Activated T-cell treated with anti-CD3 and anti-CD28 coated beads for 24 hours (primary cell): ENCODE data around the gene NUDT22.

Experiments used
- DNase-seq: peaks from one replicate; pipeline ENCODE4 v3.0.0-alpha.2; 2020; ENCODE audit warnings: low read depth

NUDT22 gene, protein sequence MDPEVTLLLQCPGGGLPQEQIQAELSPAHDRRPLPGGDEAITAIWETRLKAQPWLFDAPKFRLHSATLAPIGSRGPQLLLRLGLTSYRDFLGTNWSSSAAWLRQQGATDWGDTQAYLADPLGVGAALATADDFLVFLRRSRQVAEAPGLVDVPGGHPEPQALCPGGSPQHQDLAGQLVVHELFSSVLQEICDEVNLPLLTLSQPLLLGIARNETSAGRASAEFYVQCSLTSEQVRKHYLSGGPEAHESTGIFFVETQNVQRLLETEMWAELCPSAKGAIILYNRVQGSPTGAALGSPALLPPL

DNA sequence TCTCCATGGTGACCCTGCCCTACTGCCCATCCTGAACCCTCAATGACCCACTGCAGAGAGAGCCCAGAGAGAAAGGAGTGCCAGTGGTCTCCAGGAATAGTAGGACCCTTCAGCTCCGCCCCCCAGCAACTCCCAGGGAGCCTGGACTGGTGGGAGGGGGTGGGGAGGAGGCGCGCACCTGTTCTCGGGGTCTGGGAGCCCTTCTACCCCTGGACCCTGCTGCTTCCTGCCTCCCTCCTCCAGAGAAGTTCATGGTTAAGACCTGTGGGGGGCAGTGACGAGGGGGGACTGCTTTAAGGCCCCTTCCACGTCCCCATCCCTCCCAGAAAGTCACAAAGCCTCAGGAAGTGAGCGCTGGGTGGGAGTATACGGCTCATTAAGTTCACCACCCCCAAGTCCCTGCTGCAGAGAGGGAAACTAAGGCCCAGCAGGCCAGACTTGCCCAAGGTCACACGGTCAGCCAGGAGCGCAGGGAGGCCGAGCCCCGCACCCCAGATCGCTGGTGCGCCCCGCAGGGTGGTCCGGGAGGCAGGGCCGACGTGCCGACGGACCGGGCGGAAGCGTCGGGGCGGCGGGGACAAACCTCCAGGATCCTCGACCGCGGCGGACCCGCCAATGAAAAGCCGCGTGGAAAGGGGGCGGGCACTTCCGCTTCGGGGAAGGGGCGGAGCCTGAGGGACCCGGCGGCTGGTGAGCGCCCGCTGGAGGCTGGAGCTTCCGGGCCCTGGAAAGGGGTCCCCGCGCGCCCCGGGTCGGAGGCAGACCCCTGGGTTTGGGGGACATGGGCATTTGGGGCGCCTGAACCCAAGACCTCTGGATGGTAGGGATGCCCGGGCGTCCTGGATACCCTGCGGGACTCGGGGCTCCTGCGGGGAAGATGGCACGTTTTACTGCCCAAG, at the start of gene NUDT22, which contains the start of gene TRPT1:
Gene NUDT22, plus strand, starts transcription at position 667 of the 899 bp plus-strand sequence. CDS start 379 bp downstream, outside the sequence.
Gene TRPT1, minus strand, starts transcription at position 579 of the 899 bp plus-strand sequence. Its CDS starts 326 bp downstream, at position 253.
- DNase-seq = peak; percentile 94

DNA sequence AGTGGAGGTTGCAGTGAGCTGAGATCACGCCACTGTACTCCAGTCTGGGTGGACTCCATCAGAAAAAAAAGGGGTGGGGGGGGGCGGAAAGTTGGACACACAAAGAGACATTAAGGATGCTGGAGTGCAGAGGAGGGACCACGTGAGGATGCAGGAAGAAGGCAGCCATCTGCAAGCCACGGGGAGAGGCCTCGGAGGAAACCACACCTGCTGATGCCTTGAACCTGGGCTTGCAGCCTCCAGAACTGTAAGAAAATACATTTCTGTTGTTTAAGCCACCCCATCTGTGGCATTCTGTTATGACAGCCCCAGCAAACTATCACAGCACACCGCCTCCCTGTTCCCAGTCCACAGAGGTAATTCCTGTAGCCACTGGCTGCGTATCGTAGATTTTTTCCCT, 49.3 kb upstream of the NUDT22 start:
- no peak for DNase-seq

DNA sequence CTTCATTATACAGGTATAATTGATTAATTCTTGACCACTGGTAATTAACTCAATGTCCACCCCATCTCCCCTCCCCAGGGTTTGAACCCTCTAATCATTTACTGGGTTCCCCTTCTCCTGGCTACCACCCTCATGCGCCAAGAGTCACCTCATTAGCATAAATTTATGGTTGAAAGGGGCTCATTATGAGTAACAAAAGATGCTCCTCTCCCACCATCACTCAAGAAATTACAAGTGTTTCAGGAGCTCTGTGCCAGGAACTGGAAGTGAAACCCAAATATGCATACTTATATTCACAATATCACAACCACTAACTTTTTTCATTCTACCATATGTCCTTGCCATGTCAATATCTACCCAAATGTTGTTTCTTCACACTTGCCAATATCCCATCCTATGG, 47.9 kb upstream of the NUDT22 start:
- no peak for DNase-seq

DNA sequence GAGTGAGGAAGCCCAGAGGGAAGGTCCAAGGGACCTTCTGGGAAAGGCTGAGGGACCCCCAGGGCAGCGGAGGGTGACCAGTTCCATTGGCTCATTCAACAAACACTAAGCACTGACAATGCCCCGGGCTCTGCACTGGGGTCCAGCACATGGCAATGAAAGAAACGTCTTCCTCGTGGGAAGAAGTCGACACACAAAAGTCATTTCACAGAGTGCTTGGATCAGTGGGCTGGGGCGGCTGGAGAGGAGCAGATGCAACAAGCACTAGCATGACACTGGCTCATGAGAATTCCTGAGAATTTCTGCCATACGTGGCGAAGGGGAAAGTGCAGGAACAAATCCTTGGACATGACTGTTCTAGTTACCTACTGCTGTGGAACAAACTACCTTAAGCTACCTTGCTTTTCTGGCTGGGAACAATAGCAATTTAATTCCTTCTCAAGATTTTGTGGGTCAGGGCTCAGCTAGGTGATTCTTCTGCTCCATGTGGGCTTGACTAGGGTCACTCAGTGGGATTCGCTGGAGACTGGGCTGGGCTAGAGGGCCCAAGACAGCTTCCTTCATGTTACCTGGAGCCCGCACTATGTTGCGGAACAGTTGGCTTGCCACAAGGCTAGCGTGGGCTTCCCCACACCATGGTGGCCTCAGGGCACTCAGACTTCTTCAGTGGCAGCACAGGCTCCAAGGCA, 47.0 kb upstream of the NUDT22 start:
- DNase-seq = no peak

DNA sequence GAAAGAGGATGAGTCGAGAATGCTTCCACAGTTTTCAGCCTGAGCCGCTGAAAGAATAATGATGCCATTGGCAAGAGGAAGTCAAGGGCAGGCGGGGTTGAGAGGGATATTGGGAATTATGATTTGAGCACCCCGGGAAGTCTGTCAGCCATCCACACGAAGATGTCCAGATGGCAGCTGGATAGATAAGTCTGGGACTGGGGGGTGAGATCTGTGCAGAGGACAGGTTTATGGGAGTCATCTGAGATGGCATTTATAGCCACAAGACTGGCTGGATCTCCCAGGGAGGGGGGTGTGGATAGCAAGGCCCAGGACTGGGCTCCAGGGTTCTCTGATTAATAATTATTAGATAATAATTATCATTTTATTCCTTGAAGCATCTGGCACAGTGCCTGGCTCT, 45.2 kb upstream of the NUDT22 start:
- DNase-seq = no peak

DNA sequence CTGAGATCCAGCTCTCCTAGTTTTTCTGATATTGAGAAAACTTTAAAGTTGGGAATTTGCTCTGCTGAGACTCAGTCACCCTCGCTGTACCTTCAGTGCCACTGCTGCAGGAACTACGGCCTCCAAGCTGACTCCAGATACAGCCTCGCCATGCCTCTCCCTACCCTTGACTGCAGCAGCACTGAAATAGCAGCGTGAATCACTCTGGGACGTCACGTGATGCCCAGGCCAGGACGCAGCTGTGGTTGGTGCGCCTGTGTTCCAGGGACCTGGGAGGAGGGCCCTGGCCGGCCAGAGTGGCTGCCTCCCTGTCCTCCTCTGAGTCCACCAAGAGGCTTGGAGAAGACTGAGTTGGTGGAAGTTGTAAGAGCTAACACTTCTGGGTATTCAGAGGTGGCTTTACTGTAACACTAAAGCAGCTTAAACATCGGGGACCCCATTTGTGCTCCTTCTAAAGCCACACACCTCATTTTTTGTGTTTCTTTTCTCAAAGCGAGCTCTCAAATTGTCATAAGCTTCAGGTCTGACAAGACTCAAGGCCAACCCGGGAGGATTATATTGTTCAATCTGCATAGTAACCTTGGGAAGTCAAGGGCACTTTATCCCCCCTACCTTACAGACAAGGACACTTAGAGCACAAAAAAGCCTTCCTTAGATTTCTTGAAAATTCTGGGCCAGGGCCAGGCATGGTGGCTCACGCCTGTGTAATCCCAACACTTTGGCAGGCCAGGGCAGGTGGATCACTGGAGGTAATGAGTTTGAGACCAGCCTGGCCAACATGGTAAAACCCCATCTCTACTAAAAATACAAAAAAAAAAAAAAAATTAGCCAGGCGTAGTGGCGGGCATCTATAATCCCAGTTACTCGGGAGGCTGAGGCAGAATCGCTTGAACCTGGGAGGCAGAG, 44.3 kb upstream of the NUDT22 start:
- peak; percentile 43 for DNase-seq

DNA sequence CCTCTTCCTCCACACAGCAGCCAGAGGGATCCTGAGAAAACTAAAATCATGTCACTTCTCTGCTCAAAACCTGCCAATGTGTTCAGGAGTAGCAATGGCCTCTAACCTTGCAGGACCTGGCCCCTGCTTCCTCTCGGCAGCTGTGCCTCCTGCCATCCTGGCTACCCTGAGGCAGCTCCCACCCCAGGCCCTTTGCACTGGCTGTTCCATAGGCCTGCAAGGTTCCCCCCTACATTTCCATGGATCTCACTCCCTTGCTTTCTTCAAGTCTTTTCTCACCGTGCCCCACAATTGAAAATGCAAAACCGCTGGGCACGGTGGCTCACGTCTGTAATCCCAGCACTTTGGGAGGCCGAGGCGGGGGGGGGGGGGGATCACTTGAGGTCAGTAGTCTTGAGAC, 42.2 kb upstream of the NUDT22 start:
- no peak for DNase-seq

DNA sequence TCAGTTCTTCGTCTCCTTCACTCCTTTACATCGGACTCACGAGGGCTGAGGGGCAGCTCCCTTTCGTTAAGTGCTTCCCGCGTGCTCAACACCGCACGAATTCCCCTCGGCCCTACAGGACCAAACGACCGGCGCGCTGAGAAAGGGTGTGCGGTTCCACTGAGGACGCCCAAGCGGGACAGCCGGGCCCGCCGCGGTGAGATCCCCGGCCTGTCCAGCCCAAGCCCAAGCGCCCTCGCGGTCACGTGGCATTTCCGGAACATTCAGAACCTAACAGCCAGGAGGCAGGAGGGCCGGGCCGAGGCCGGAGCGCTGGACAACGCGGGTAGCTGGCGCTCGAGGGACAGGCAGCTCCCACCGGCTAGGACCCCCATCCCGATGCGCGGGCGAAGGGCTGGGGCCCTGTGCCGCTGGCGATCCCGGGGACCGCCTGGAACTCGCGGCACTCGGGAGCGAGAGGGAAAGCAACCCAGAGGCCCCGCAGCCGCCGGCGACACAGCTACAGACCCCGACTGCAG, 40.8 kb upstream of the NUDT22 start:
- DNase-seq = no peak

DNA sequence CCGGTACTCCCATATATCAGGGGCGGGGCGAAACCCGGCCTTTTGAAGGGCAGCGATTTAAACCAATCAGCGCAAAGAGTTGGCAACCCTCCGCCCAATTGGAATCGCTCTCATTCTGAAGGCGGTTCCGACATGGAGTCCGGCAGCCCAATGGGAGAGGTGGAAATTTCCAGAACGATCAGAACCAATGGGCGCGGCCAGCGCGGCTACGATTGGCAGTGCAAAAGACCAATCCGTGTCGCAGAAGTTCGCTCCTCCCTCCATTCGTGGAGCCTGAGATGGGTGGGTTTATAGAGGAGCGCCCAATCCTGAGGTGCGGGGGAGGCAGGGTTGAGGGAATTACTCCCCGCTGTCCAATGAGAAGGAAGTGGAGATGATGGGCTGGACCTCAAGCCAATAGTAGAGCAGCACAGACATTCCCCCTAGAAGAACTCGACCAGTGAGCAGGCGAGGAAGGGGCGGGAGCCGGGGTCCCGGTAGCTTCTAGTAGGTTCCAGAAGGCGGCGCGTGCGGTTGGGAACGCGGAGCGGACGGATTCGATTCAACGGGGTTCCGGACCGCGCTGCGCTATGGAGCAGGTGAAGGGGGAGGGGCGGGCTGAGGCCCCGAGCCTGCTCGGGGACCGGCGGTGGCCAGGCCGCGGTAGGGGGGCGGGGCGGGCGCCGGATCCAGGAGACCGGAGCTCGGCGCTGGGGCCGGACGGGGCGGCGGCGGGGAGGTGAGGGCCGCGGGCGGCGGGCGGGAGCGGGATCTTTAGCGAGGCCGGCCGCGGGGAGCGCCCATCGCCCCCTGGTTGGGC, 40.2 kb upstream of the NUDT22 start, which contains the start of gene STIP1:
Gene STIP1, plus strand, starts transcription at position 479 of the 799 bp plus-strand sequence. Its CDS starts 91 bp downstream, at position 570.
- peak; percentile 98 for DNase-seq

DNA sequence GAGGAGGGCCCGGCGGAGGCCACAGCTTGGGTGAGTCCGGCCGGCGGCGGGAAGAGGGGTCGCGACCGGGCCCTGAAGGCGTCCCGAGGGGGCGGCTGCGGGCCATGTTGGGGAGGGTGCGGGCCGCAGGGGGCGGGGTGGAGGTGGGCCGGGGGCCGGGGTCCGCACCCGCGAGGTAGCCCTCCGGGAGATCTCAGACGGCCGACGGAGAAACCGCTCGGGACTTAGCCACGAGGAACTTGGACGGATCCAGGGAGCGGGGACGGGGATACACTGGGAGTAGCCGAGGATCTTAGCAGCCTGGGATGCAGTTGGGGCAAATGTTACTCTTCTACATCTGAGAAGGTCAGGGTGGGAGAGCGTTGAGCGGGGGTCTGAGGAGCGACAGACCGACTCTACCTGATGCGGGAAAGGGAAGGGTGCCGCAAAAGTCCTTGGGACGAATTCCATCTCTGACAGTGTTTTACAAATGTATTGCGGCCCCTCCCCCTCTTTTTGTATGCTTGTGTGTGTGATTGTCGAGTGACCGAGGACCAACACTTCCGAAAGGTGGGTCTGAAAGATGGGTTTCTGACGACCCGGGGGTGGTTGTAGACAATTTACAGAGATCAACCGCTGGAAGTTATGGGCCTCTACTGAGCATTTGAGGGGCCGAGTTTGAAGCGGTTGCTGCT, 39.4 kb upstream of the NUDT22 start:
- DNase-seq = peak; percentile 26

DNA sequence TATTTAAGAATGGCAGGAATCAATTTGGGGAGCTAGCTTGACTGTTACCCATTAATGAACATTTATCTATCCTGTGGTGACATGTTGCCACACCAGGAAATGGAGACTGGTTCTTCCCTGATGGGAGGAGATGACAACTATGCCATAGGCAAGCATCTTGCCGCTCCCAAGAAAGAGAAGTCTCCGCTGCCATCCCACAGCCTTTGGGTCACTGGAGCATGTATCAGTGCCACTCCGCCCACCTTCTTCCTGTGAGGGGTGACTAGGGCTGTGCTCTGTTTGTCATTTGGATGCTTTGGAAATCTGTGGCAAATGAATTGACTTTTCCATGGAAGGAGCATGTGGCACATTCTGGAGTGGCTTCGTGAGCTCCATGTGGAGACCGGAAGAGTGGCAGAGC, 33.6 kb upstream of the NUDT22 start:
- no peak for DNase-seq

DNA sequence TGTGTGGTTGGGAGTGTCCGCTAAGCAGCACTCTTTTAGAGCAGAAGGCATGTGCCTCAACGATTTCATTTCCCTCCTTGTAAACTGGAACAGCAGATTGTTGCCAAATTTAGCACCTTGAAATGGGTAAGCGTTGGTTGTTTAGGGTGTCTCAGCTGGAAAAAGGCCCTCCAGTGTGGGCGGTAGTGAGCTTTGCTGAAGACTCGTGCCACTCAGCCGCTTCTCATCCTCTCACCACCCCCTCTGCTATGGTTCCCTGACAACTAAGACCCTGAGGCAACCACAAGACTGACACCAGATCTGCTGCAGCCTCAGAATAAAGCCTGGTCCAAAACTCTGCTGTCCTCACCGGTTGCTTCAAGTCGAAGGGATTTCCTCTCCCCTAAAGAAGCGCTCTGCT, 29.4 kb upstream of the NUDT22 start:
- no peak for DNase-seq

DNA sequence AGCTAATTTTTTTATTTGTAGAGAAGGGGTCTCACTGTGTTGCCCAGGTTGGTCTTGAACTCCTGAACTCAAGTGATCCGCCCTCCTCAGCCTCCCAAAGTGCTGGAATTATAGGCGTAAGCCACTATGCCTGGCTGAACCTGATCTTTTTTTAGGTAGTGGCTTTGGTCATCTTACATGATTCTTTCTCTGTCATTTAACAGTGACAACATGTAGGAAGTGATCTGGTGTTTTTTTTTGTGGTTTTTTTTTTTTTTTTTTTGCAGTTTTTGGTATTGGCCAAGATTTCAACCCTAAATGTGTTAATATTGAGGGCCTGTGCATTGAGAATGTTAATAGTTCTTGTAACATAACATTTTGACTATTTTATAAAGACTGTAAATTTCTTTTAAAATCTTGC, 27.6 kb upstream of the NUDT22 start:
- no peak for DNase-seq

DNA sequence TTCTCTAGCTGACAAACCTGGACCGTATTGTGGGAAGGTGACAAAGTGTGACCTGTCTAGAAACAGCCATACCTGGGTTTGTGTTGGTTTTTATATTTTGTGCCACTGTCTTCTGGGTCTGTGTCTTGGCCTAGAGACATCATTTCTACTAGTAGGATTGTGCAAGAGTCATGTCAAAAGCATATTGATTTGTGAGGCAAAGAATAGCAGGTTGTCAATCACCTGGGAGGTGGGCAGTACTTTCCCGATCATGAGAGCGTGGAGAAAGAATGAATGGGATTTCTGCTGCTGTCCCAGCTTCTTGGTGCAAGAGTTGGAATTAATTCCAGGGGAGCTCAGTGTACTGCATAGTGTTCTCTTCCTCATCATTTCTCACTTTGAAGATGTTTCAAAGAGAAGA, 24.5 kb upstream of the NUDT22 start:
- no peak for DNase-seq

DNA sequence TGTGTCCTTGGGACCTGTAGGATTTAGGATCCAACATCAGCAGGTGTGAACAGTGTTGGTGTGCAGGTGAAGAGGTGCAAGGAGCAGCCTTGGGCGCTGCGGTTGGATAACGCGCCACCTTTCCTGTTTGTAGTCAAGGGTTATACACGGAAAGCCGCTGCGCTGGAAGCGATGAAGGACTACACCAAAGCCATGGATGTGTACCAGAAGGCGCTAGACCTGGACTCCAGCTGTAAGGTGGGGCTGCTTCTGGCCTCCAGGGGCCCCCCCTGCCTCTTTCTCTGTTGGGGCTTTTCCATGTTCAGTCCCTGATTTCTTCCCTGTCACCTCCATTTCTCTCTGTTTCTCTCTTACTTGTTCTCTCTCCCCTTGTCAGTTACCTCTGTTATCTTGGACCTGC, 23.1 kb upstream of the NUDT22 start:
- no peak for DNase-seq

DNA sequence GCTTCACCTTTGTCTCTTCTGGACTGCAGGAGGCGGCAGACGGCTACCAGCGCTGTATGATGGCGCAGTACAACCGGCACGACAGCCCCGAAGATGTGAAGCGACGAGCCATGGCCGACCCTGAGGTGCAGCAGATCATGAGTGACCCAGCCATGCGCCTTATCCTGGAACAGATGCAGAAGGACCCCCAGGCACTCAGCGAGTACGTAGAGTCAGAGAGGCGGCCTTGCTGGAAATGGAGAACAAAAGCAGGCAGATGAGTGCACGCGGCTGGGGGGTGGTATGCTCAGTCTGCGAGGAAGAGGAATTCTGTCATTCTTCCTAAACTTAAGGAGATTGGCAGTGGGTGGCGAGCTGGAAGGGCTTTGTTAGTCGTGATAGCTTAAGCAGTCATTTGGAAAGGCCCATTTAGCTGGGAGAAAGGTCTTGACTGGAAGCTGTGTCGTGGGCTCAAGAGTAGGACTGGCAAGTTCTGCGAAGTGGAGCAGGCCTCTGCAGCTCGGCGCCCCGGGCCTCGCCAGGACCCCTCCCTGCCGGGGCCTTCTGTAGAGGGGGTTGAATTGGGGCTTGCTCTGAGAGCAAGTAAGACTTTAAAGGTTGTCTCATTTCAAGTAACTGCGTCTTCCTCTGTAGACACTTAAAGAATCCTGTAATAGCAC, 22.5 kb upstream of the NUDT22 start:
- no peak for DNase-seq

DNA sequence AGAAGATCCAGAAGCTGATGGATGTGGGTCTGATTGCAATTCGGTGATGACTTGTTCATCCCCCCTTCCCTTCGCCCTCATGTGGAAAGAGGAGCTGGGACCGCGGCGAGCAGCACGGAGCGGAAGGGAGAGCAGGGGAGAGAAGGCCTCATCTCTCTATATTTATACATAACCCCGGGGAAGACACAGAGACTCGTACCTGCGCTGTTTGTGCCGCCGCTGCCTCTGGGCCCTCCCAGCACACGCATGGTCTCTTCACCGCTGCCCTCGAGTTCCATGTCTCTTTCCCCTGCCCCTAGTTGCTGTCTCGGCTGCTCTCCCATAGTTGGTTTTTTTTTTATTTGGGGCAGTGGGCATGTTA, 22.0 kb upstream of the NUDT22 start:
- no peak for DNase-seq

DNA sequence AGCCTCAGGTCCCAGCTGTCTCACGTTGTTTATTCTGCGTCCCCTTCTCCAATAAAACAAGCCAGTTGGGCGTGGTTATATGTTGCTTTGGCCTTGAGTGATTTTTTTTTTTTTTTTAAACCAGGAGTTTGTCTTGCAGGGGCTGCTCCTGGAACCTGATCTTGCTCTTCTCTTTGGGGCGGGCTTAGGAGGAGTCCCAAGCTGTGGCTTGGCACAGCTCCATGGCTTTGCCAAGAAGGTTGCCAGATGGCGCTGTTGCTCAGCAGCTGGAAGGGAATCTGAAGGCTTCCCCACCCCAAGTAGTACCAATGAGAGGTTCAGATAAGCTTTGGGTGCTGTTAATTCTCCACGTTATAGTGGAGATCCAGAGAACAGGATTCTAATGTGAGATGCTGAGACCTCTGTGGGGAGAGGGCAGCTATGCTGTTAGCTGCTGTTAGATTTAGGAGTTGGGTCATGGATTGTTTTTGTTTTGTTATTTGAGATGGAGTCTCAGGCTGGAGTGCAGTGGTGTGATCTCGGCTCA, 21.5 kb upstream of the NUDT22 start:
- peak; percentile 64 for DNase-seq
